GM20431 (cell line): ENCODE results near the gene SEC31B.

Source experiments
- in situ Hi-C: fragments of 300-500 bp; cut with MseI, MboI; formaldehyde crosslinking; loops from one replicate; pipeline ENCODE4 v1.15.0; 2020; ENCODE audit warnings: low sequenced_read_pairs; ENCODE audit not compliant: unreplicated experiment

The SEC31B gene

GRCh38 chr10:100504096-100504495 is 15.6 kb downstream of the SEC31B start:
- in situ Hi-C loops, result loop anchor here (10.0 kb wide), 1 partner anchor 69 kb away; no protein-coding TSS in a partner anchor

GRCh38 chr10:100502926-100503494 is 16.7 kb downstream of the SEC31B start:
- in situ Hi-C loops, result loop anchor here (10.0 kb wide), 1 partner anchor 68 kb away; no protein-coding TSS in a partner anchor

- in situ Hi-C loops, result loop anchor here (10.0 kb wide), 1 partner anchor 67 kb away; no protein-coding TSS in a partner anchor
Observed at GRCh38 chr10:100501423-100501822, 18.2 kb downstream of the SEC31B start.

GRCh38 chr10:100498059-100498458 is 21.6 kb downstream of the SEC31B start:
- in situ Hi-C loops, result no loop called here

GRCh38 chr10:100496567-100496966 is 23.1 kb downstream of the SEC31B start:
- in situ Hi-C loops, result no loop called here

- in situ Hi-C loops, result no loop called here
Observed at GRCh38 chr10:100490531-100490930, 29.1 kb downstream of the SEC31B start.

GRCh38 chr10:100489396-100489795 is 30.3 kb downstream of the SEC31B start:
- in situ Hi-C loops, result no loop called here

- in situ Hi-C loops, result no loop called here
Observed at GRCh38 chr10:100487529-100487928, 32.1 kb downstream of the SEC31B start.

- in situ Hi-C loops, result no loop called here
Observed at GRCh38 chr10:100485801-100486495, 33.7 kb downstream of the SEC31B start.

- in situ Hi-C loops, result no loop called here
Observed at GRCh38 chr10:100485366-100485765, 34.3 kb downstream of the SEC31B start.

GRCh38 chr10:100483876-100484666 is 35.6 kb downstream of the SEC31B start:
- in situ Hi-C loops, result no loop called here

GRCh38 chr10:100482834-100483185 is 36.9 kb downstream of the SEC31B start:
- in situ Hi-C loops, result no loop called here

- in situ Hi-C loops, result no loop called here
Observed at GRCh38 chr10:100482181-100482833, 37.4 kb downstream of the SEC31B start.

- in situ Hi-C loops, result no loop called here
Observed at GRCh38 chr10:100481462-100482081, 38.1 kb downstream of the SEC31B start.

GRCh38 chr10:100480002-100480401 is 39.7 kb downstream of the SEC31B start:
- in situ Hi-C loops, result no loop called here

GRCh38 chr10:100479037-100479436 is 40.6 kb downstream of the SEC31B start:
- in situ Hi-C loops, result no loop called here

- in situ Hi-C loops, result no loop called here
Observed at GRCh38 chr10:100477970-100478369, 41.7 kb downstream of the SEC31B start.

GRCh38 chr10:100470367-100470766 is 49.3 kb downstream of the SEC31B start:
- in situ Hi-C loops, result no loop called here

GRCh38 chr10:100469756-100470155 is 49.9 kb downstream of the SEC31B start:
- in situ Hi-C loops, result no loop called here

- in situ Hi-C loops, result no loop called here
Observed at GRCh38 chr10:100468978-100469377, 50.7 kb downstream of the SEC31B start.
